ENCODE measurements around the gene PLEKHM3. TPM values are rescaled to one million over a fixed set of nuclear protein-coding genes. Genes with fewer than 3 reads are reported as not detected.

PLEKHM3 gene
- total RNA-seq, 1 donor from 2014 or later = 19.5 TPM

GRCh38 chr2:207885010-207885409 lies 140.3 kb downstream of the PLEKHM3 start:
- Histone ChIP-seq H3K79me2 (ENCODE audit: low read depth) (no peaks in the 10 kb centered on the region), H3K9me3 (ENCODE audit: low read depth) (no peaks in the 10 kb centered on the region), H3F3A (ENCODE audit: low read depth) (peaks cover 29% of the 10 kb centered on the region), H3K36me3 (no peaks in the 10 kb centered on the region), H4K20me1 (ENCODE audit: low read depth) (no peaks in the 10 kb centered on the region), H3K27ac (peak overlapping the region; percentile 51), H3K9ac (no peak overlapping the region), H3K4me3 (no peak overlapping the region), H2AFZ (replicated peaks) (no peak overlapping the region), H3K4me2 (no peak overlapping the region), H3K4me1 (peaks cover 30% of the 10 kb centered on the region), H3K27me3 (no peaks in the 10 kb centered on the region)
- TF ChIP-seq EZH2phosphoT487 (IDR thresholded peaks at IDR 0.05) (no peak), CTCF (IDR thresholded peaks at IDR 0.05) (no peak)
- no peak overlapping the region for H3K27ac Mint-ChIP-seq
- no peaks in the 10 kb centered on the region for H3K36me3 Mint-ChIP-seq
- no peaks in the 10 kb centered on the region for H3K27me3 Mint-ChIP-seq (ENCODE audit: insufficient read depth, low read depth)
- DNase-seq (ENCODE audit: low spot score) = no peak
- H3K4me3 Mint-ChIP-seq = no peak overlapping the region
- H3K9me3 Mint-ChIP-seq = no peaks in the 10 kb centered on the region
- peaks cover 3% of the 10 kb centered on the region for H3K4me1 Mint-ChIP-seq

- Histone ChIP-seq H3K4me2 (no peak overlapping the region), H3K27ac (no peak overlapping the region), H3K9me3 (ENCODE audit: low read depth) (no peaks in the 10 kb centered on the region), H2AFZ (replicated peaks) (no peak overlapping the region), H3K79me2 (ENCODE audit: low read depth) (no peaks in the 10 kb centered on the region), H3K27me3 (no peaks in the 10 kb centered on the region), H3K9ac (no peak overlapping the region), H3K4me1 (peaks cover 35% of the 10 kb centered on the region), H3F3A (ENCODE audit: low read depth) (peaks cover 37% of the 10 kb centered on the region), H4K20me1 (ENCODE audit: low read depth) (no peaks in the 10 kb centered on the region), H3K4me3 (no peak overlapping the region), H3K36me3 (no peaks in the 10 kb centered on the region)
- DNase-seq (ENCODE audit: low spot score) = no peak
- TF ChIP-seq CTCF (IDR thresholded peaks at IDR 0.05) = no peak
- no peak for TF ChIP-seq EZH2phosphoT487 (IDR thresholded peaks at IDR 0.05)
- no peak for TF ChIP-seq EZH2 (IDR thresholded peaks at IDR 0.05)
- Mint-ChIP-seq H3K9me3 (no peaks in the 10 kb centered on the region), H3K27me3 (ENCODE audit: insufficient read depth, low read depth) (no peaks in the 10 kb centered on the region), H3K4me3 (no peak overlapping the region), H3K4me1 (peaks cover 3% of the 10 kb centered on the region), H3K27ac (no peak overlapping the region), H3K36me3 (no peaks in the 10 kb centered on the region)
Observed at GRCh38 chr2:207884127-207884526, 141.2 kb downstream of the PLEKHM3 start.

- DNase-seq (ENCODE audit: low spot score) = no peak
- H3K9ac ChIP-seq = no peak overlapping the region
- TF ChIP-seq CTCF (IDR thresholded peaks at IDR 0.05) (no peak), EZH2phosphoT487 (IDR thresholded peaks at IDR 0.05) (no peak), EZH2 (IDR thresholded peaks at IDR 0.05) (no peak)
- H3K27ac ChIP-seq = no peak overlapping the region
- H2AFZ ChIP-seq (replicated peaks) = no peak overlapping the region
- H3K4me1 ChIP-seq = peaks cover 38% of the 10 kb centered on the region
- no peaks in the 10 kb centered on the region for H3K36me3 ChIP-seq
- no peaks in the 10 kb centered on the region for H3K79me2 ChIP-seq (ENCODE audit: low read depth)
- peaks cover 37% of the 10 kb centered on the region for H3F3A ChIP-seq (ENCODE audit: low read depth)
- no peaks in the 10 kb centered on the region for H4K20me1 ChIP-seq (ENCODE audit: low read depth)
- no peak overlapping the region for H3K4me2 ChIP-seq
- H3K27me3 ChIP-seq = no peaks in the 10 kb centered on the region
- Mint-ChIP-seq H3K27me3 (ENCODE audit: insufficient read depth, low read depth) (no peaks in the 10 kb centered on the region), H3K36me3 (no peaks in the 10 kb centered on the region), H3K27ac (no peak overlapping the region), H3K4me3 (no peak overlapping the region), H3K9me3 (no peaks in the 10 kb centered on the region), H3K4me1 (peaks cover 3% of the 10 kb centered on the region)
- H3K9me3 ChIP-seq (ENCODE audit: low read depth) = no peaks in the 10 kb centered on the region
- no peak overlapping the region for H3K4me3 ChIP-seq
Observed at GRCh38 chr2:207883002-207883780, 142.1 kb downstream of the PLEKHM3 start.
